Activated T-helper 1 cell treated with anti-CD3 and anti-CD28 coated beads, Interleukin-12 subunit alpha, Interleukin-12 subunit beta, Interleukin-2, Interleukin-4 antibody, amounts not matched to agents 30 ng/mL and 10 ng/mL and 1 ng/mL, durations not matched to agents 14 hours and 24 hours and 36 hours (primary cell): ENCODE measurements around the gene MEGF9. TPM values are rescaled to one million over a fixed set of nuclear protein-coding genes. Genes with fewer than 3 reads are reported as not detected.

Source experiments
- DNase-seq: peaks from one replicate; pipeline ENCODE4 v3.0.0; 2021; ENCODE audit warnings: low spot score
- H3K27ac Mint-ChIP-seq: one replicate; pipeline ENCODE4 v1.8.0; 2021; ENCODE audit warnings: mild to moderate bottlenecking, mixed read lengths
- H3K27me3 Mint-ChIP-seq: one replicate; pipeline ENCODE4 v1.8.0; 2022; ENCODE audit warnings: mild to moderate bottlenecking, moderate library complexity, mixed read lengths; ENCODE audit not compliant: insufficient read depth
- H3K36me3 Mint-ChIP-seq: one replicate; pipeline ENCODE4 v1.8.0; 2021; ENCODE audit warnings: low read depth, mixed read lengths
- H3K4me1 Mint-ChIP-seq: one replicate; pipeline ENCODE4 v1.8.0; 2021; ENCODE audit warnings: low read depth, mixed read lengths
- H3K4me3 Mint-ChIP-seq: one replicate; pipeline ENCODE4 v1.8.0; 2021; ENCODE audit warnings: mild to moderate bottlenecking, moderate library complexity, mixed read lengths
- H3K9me3 Mint-ChIP-seq: one replicate; pipeline ENCODE4 v1.8.0; 2021; ENCODE audit warnings: mixed read lengths
- intact Hi-C: fragments of 100-400 bp; cut with micrococcal nuclease; formaldehyde crosslinking; loops from one replicate; pipeline ENCODE4 v1.15.1; 2024
- total RNA-seq: library from RNA; stranded (reverse); gene quantifications from 2 replicates; pipeline ENCODE4 v1.2.3, GENCODE V29; 2022

MEGF9 gene
- total RNA-seq, 1 donor from 2014 or later, result 5.4 TPM

DNA sequence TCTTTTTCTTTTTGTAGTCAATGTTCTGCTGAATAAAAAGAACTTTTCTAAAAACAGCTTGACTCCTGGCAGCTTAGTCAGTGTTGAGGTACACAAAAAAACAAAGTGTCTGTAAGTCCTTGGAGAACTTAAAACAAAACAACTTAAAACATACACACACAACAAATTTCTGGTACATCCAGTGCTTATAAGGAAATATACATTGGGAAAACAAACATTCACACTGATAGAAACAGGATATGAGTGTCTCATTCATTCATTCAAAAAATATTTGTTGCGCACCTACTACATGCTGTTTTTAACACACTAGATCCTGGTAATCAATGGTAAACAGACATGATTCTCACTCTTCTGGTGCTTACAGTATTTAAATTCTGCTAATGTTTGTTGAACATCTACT lies 27.4 kb upstream of the MEGF9 start:
- no peaks in the 10 kb centered on the region for H3K9me3 Mint-ChIP-seq
- H3K27ac Mint-ChIP-seq, result no peak overlapping the region
- no peaks in the 10 kb centered on the region for H3K4me1 Mint-ChIP-seq
- H3K36me3 Mint-ChIP-seq, result no peaks in the 10 kb centered on the region
- no peak overlapping the region for H3K4me3 Mint-ChIP-seq
- no peak for DNase-seq
- H3K27me3 Mint-ChIP-seq, result peaks cover 8% of the 10 kb centered on the region
- intact Hi-C loops, result no loop called here

DNA sequence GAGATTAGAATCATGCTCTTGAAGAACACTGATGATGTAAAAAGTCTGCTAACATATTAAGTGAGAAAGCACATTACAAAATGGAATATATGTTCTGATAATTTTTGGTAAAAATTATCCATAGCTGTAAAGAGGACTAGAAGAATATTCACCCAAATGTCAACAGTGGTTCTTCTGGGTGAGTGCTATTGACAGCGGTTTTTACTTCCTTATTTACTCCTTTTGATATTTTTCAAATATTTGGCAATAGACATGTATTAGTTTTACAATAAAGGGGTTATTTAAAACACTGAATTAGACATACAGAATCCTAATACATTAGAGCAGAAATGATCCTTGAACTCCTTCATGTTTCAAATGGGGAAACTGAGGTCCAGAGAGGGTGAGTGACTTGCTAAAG lies 26.9 kb upstream of the MEGF9 start:
- intact Hi-C loops, result no loop called here
- no peak overlapping the region for H3K27ac Mint-ChIP-seq
- no peak overlapping the region for H3K4me3 Mint-ChIP-seq
- H3K9me3 Mint-ChIP-seq, result no peaks in the 10 kb centered on the region
- H3K36me3 Mint-ChIP-seq, result no peaks in the 10 kb centered on the region
- H3K4me1 Mint-ChIP-seq, result no peaks in the 10 kb centered on the region
- no peak for DNase-seq
- peaks cover 8% of the 10 kb centered on the region for H3K27me3 Mint-ChIP-seq

DNA sequence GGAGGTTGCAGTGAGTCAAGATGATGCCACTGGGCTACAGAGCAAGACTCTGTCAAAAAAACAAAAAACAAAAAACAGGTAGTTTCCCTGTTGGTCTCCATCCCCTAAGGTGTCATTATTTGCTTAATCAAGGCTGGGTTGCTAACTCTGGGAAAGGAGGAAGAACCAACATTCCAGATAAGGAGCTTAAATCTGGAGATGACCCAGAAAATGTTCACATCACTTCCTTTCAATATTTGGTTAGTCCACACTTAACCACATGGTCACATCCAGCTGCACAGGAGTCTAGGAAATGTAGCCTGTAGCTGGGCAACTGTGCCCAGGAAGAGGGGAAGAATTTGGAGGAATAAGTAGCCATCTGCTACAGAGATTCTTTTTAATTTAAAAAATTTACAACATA lies 25.9 kb upstream of the MEGF9 start:
- Mint-ChIP-seq H3K27ac (no peak overlapping the region), H3K36me3 (no peaks in the 10 kb centered on the region), H3K4me1 (no peaks in the 10 kb centered on the region), H3K4me3 (no peak overlapping the region), H3K27me3 (peaks cover 8% of the 10 kb centered on the region), H3K9me3 (no peaks in the 10 kb centered on the region)
- intact Hi-C loops, result no loop called here
- DNase-seq, result no peak

DNA sequence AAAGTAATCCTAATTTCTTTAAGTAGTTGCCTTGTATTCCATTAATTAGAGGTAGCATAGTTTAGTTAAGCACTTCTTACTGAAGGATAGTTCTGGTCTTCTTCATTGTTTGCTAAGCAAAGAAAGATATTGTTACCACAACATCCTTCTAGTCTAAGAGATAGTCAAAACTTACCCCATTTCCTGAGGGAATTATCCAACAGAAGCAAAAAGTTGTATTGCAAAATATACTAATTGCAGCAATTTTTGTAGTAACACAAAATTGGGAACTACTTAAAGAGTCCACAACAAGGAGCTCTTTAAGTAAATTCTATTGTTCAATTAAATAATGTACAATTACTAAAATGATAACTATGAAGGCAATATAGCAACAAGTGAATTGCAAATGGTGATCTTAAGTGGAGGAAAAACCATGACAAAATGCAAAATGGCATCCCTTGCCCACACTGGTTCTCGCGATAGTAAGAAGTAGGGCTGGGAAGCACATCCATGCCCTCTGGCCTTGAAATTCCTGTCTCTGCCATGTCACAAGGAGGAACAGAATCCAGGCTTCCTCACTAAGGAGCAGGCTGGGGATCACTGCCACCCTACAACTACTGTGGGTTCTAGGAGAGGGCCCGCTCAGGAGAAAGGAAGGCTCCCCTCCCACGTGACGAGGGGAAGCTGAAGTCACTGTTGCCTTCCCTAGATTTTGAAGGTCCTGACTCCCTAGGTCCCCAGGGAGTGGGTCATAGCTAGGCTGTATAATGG lies 23.3 kb upstream of the MEGF9 start:
- H3K27me3 Mint-ChIP-seq, result peaks cover 8% of the 10 kb centered on the region
- no peaks in the 10 kb centered on the region for H3K4me1 Mint-ChIP-seq
- no peaks in the 10 kb centered on the region for H3K36me3 Mint-ChIP-seq
- no peak overlapping the region for H3K27ac Mint-ChIP-seq
- DNase-seq, result no peak
- H3K4me3 Mint-ChIP-seq, result no peak overlapping the region
- H3K9me3 Mint-ChIP-seq, result no peaks in the 10 kb centered on the region
- intact Hi-C loops, result no loop called here

DNA sequence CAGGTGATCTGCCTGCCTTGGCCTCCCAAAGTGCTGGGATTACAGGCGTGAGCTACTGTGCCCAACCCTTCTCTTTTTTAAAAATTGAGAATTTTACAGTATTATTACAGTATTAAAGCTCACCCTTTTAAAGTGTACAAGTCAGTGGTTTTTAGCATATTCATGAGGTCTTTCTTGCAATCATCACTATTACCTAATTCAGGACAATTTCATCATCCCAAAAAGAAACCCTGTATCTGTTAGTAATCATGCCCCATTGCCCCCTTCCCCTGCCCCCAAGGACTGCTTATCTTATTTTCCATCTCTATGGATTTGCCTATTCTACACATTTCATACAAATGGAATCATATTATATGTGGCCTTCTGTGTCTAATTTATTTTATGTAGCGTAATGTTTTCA lies 22.6 kb upstream of the MEGF9 start:
- Mint-ChIP-seq H3K27ac (no peak overlapping the region), H3K4me1 (no peaks in the 10 kb centered on the region), H3K4me3 (no peak overlapping the region), H3K9me3 (no peaks in the 10 kb centered on the region), H3K27me3 (peaks cover 8% of the 10 kb centered on the region), H3K36me3 (no peaks in the 10 kb centered on the region)
- intact Hi-C loops, result no loop called here
- no peak for DNase-seq

DNA sequence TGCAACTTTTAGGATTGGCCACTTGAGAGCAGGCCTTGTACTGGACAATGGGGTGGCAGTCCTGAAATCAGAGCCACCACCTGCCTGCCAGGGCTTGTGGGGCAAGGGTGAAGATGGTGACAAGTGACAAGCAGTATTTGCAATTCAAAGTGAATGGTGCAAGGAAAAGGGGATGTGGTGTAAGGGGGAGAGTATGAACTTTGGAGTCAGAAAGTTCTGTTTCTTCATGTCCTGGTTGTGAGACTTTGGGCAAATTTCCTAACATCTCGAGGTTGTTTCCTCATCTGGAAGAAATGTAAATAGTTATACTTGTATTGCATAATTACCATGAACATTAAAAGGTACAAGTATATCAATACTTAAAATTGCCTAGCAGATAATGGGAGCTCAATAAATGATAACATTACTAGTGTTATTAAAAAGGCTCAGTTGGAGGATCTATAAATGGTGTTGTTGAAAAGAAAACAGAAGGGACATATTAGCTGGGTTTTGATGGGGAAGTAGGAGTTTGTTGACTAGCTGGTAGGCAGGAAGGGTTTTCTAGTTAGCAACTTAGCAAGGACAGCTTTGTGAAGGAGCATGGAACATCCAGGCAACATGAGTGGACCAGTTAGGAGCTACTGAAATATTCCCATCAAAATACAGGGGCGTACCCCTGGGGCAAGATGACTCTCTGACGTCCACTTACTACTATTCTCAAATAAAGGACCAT lies 21.3 kb upstream of the MEGF9 start:
- H3K4me3 Mint-ChIP-seq, result no peak overlapping the region
- H3K27me3 Mint-ChIP-seq, result no peaks in the 10 kb centered on the region
- intact Hi-C loops, result no loop called here
- no peak for DNase-seq
- H3K4me1 Mint-ChIP-seq, result no peaks in the 10 kb centered on the region
- no peaks in the 10 kb centered on the region for H3K36me3 Mint-ChIP-seq
- H3K27ac Mint-ChIP-seq, result no peak overlapping the region
- no peaks in the 10 kb centered on the region for H3K9me3 Mint-ChIP-seq

DNA sequence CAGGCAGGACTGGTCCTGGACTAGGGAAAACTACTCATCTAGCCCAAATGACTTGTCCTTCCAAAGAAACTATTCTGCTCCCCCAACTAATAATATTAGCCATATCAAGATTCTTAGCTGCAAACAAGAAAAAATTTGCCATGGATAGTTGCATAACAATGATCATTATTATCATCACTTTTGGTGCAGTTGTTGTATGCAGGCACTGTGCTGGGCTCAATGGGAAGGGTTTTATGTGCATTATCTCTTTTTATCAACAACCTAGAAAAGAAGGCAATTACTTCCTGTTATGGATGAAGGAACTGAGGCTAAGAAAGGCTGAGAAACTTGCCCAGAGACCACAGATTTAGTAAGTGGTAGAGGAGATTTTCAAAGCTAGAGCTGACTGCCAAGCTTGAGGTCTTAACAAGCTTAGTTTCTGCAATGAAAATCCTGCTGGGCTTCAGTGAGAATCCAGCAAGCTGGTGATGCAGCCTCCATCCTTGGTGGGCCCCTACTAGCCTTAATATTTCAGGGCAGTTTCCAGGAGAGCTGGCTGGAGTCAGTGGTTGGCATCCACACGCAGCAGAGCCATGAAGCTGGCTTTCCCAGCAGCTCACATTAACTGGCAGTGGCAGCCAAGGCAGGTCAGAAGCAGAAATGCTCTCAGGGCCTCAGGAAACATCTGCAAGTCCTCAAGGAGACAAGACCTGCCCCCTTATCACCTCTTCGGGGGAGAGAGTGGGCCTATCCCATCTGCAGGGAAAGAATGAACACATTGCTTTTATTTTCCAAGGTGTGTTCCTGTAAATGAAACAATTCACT lies 20.5 kb upstream of the MEGF9 start:
- Mint-ChIP-seq H3K36me3 (no peaks in the 10 kb centered on the region), H3K27ac (no peak overlapping the region), H3K4me3 (no peak overlapping the region), H3K4me1 (no peaks in the 10 kb centered on the region), H3K9me3 (no peaks in the 10 kb centered on the region), H3K27me3 (no peaks in the 10 kb centered on the region)
- DNase-seq, result no peak
- intact Hi-C loops, result no loop called here

DNA sequence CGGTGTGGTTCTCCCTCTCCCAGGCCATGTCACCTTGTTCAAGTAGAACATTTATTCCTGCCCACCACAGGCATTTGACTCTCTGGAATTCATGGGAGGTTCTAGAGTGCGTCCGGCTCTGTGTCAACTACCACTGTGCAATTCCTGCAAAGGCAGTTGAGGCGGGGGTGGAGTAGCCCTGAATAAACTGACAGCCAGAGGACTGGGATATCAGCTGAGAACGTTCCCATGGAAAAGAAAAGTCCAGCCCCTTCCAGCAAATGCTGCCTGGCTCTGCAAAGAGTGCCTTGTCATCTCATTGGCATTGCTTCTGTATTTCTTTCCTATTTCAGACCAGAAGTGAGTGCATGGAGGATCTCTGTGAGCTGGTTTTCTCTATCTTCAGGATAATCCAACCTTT lies 18.9 kb upstream of the MEGF9 start:
- no peak overlapping the region for H3K27ac Mint-ChIP-seq
- no peaks in the 10 kb centered on the region for H3K4me1 Mint-ChIP-seq
- H3K4me3 Mint-ChIP-seq, result no peak overlapping the region
- H3K36me3 Mint-ChIP-seq, result no peaks in the 10 kb centered on the region
- intact Hi-C loops, result no loop called here
- H3K27me3 Mint-ChIP-seq, result no peaks in the 10 kb centered on the region
- DNase-seq, result no peak
- no peaks in the 10 kb centered on the region for H3K9me3 Mint-ChIP-seq

DNA sequence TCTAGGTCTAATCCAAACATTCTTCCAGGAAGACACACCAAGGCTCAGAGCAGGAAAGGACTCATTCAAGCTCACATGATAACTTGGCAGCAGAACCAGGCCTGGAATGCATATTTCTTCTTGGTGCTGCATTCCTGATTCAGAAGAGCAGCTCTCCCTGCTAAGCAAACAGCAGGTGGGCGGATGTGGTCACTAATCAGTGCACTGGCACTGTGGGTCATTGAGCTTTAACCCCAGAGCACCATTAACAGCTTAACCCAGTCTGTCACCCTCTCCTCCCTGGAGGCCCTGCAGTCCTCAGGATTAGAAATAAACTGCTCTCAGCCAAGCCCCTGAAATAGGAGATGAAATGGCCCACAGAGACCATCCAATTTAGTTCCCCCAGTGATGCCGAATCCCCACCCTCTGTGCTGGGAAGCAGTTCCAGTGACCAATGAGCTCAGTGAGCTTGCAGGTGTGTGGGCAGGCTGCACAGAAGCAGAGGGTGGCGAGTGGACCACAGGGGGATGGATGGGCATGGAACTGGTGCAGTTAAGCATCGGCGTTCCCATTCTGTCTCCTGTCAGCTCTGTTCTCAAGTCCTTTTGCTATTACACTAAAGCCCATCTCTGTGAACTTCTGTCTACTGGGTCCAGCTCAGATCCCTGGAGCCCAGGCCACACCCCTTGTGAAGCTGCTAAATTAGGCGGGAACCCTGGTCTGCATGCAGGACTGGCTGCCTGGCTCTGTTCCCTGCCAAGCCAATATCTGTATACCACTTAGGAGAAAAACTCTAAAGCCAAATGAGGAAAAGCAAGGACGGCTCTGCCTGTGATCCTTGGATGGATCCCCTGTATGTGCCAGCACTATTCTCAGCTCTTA lies 16.6 kb upstream of the MEGF9 start:
- no peaks in the 10 kb centered on the region for H3K27me3 Mint-ChIP-seq
- peaks cover 14% of the 10 kb centered on the region for H3K4me1 Mint-ChIP-seq
- no peak for DNase-seq
- no peak overlapping the region for H3K27ac Mint-ChIP-seq
- H3K9me3 Mint-ChIP-seq, result no peaks in the 10 kb centered on the region
- intact Hi-C loops, result no loop called here
- no peaks in the 10 kb centered on the region for H3K36me3 Mint-ChIP-seq
- no peak overlapping the region for H3K4me3 Mint-ChIP-seq

DNA sequence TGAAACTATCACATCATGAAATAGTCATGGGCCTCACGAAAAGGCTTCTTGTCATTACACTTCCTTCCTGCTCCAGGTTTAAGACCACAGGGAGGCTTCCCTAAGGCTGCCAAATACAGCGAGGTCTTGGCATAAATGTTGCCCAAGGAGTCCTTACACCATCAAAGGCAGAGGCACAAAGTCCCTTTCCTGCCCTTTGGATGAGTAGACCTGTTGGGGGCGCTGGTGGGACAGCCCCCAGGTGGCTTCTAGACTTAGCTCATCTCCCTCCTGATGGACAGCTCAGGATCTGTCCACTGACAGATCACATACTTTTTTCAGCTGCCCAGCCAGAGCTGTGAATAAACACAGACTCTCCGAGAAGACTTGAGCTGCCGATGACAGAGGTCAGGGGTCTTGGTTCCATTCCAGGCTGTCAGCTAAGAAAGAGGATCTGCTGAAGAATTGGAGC lies 15.5 kb upstream of the MEGF9 start:
- Mint-ChIP-seq H3K27ac (no peak overlapping the region), H3K27me3 (no peaks in the 10 kb centered on the region), H3K4me1 (peaks cover 14% of the 10 kb centered on the region), H3K36me3 (no peaks in the 10 kb centered on the region), H3K9me3 (no peaks in the 10 kb centered on the region), H3K4me3 (no peak overlapping the region)
- DNase-seq, result no peak
- intact Hi-C loops, result no loop called here

DNA sequence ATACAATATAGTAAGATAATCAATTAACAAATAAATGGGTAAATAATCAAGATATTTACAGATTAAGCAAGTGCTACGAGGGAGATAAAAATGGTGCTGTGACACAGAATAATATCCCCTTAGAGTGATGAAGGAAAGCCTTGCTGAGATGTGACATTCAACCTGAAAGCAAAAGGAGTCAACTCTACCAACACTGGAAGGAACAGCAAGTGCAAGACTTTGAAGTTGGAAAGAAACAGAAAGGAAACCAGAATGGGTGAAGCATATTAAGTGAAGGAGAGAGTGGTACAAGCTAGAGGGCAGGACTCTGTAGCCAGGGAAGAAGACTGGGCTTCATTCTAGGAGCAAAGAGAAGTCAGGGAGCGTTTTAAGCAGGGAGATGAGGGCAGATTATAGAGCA lies 12.2 kb upstream of the MEGF9 start:
- intact Hi-C loops, result no loop called here
- Mint-ChIP-seq H3K4me1 (peaks cover 14% of the 10 kb centered on the region), H3K27ac (no peak overlapping the region), H3K9me3 (no peaks in the 10 kb centered on the region), H3K4me3 (no peak overlapping the region), H3K36me3 (no peaks in the 10 kb centered on the region), H3K27me3 (no peaks in the 10 kb centered on the region)
- no peak for DNase-seq

DNA sequence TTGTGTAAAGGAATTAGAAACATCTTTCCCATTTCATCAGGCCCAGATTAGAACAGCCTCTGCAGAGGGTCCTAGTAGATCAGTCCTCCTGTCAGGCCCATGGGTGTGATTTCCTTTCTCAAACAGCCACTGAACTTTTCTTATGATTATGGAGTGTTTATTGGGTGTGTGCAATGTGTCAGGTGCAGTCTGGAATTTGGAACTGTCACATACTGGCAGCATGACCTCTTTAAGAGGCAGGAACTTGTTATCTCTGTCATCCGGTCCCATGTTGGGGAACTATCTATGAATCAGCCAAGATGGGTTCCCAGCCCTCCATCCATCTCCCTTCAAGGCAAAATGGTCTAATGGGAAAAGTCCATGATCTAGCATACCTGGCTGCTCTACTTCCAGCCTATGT lies 11.6 kb upstream of the MEGF9 start:
- Mint-ChIP-seq H3K27ac (no peak overlapping the region), H3K27me3 (no peaks in the 10 kb centered on the region), H3K36me3 (no peaks in the 10 kb centered on the region), H3K4me1 (peaks cover 14% of the 10 kb centered on the region), H3K9me3 (no peaks in the 10 kb centered on the region), H3K4me3 (no peak overlapping the region)
- intact Hi-C loops, result no loop called here
- DNase-seq, result no peak
